Germinal center (tissue), 1 donor: ENCODE data around the gene CENPB.

Experiments
- DNase-seq: peaks from one replicate; pipeline ENCODE4 v3.0.0; 2012; ENCODE audit warnings: mixed read lengths, low spot score

The CENPB gene

GRCh38 chr20:3788685-3789155 is 2.2 kb upstream of the CENPB start:
- no peak for DNase-seq

- DNase-seq, result no peak
Observed at GRCh38 chr20:3787324-3788014, 929 bp upstream of the CENPB start.

GRCh38 chr20:3786126-3786484 is 435 bp downstream of the CENPB start:
- DNase-seq, result no peak

- DNase-seq, result no peak
Observed at GRCh38 chr20:3785240-3786125, 1.1 kb downstream of the CENPB start.

- no peak for DNase-seq
Observed at GRCh38 chr20:3784863-3785239, 1.7 kb downstream of the CENPB start.

GRCh38 chr20:3784216-3784853 is 2.2 kb downstream of the CENPB start:
- no peak for DNase-seq

- DNase-seq, result no peak
Observed at GRCh38 chr20:3783511-3784195, 2.9 kb downstream of the CENPB start.

GRCh38 chr20:3783068-3783489 is 3.5 kb downstream of the CENPB start:
- no peak for DNase-seq

- no peak for DNase-seq
Observed at GRCh38 chr20:3782597-3782996, 3.9 kb downstream of the CENPB start.

- DNase-seq, result peak; percentile 84
Observed at GRCh38 chr20:3781153-3781910, 5.2 kb downstream of the CENPB start, which contains the start of gene SPEF1. Gene SPEF1, minus strand, starts transcription at chr20:3781448. Its CDS starts 161 bp downstream, at chr20:3781287.

- no peak for DNase-seq
Observed at GRCh38 chr20:3778976-3779375, 7.6 kb downstream of the CENPB start.

- DNase-seq, result peak; percentile 72
Observed at GRCh38 chr20:3777716-3778629, 8.6 kb downstream of the CENPB start.

GRCh38 chr20:3777381-3777715 is 9.2 kb downstream of the CENPB start:
- DNase-seq, result peak; percentile 62

GRCh38 chr20:3775457-3776108 is 11.0 kb downstream of the CENPB start:
- DNase-seq, result no peak

- no peak for DNase-seq
Observed at GRCh38 chr20:3771552-3772058, 14.9 kb downstream of the CENPB start.

GRCh38 chr20:3768342-3769130 is 18.0 kb downstream of the CENPB start:
- DNase-seq, result peak; percentile 82

GRCh38 chr20:3767427-3768341 is 18.9 kb downstream of the CENPB start, which contains the start of gene ADISSP:
Gene ADISSP, minus strand, starts transcription at chr20:3767753. Its CDS starts 7,653 bp downstream, at chr20:3760100.
- peak; percentile 99 for DNase-seq

- no peak for DNase-seq
Observed at GRCh38 chr20:3767110-3767426, 19.5 kb downstream of the CENPB start.
